ENCODE measurements around the gene SOWAHD.

GRCh38 chrX:119759248-119759766 is 919 bp downstream of the SOWAHD start:
- TF ChIP-seq CTCF (IDR thresholded peaks at IDR 0.05; ENCODE audit: insufficient read depth, low read depth, low read length) (no peak), EZH2 (IDR thresholded peaks at IDR 0.05; ENCODE audit: insufficient read depth, low read length) (peak; percentile 24)

Measured in astrocyte (in vitro differentiated cells and primary cell).